ENCODE measurements around the gene SENP1.

The SENP1 gene

DNA sequence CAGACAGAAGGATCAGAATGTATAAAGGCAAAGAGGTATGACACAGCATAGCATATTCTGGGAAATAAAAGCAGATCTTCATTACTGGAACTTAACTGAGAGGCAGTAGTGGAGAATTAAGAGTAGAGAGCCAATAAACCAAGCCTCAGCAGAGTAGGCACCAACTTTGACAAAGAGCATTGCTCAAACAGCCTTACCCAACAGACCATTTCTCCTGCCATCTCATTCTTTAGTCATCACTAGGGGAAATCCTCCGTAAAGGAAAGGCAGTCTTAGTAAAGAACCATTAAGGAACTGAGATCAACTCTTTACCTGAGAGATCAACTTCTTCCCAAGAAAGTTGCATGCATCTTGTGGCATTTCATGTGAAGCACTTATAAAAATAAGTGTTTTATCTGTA is 36.6 kb downstream of the SENP1 start:
- no peaks in the 10 kb centered on the region for H3K27me3 ChIP-seq (ENCODE audit: control insufficient read depth in 1 of 2, insufficient read depth in 1 of 2, low read length in 2 of 2)
- H3K23ac ChIP-seq (ENCODE audit: low read length in 2 of 2), result no peak overlapping the region
- H2BK120ac ChIP-seq (ENCODE audit: low read depth, low read length), result no peak overlapping the region
- H3K4me2 ChIP-seq (ENCODE audit: low read length, poor library complexity, severe bottlenecking), result no peak overlapping the region
- H3K18ac ChIP-seq (ENCODE audit: low read depth in 1 of 2, low read length in 2 of 2), result no peak overlapping the region
- H2BK15ac ChIP-seq (ENCODE audit: low read depth, poor library complexity, severe bottlenecking), result no peak overlapping the region
- no peak overlapping the region for H2BK12ac ChIP-seq (ENCODE audit: low read length in 2 of 2)
- no peak overlapping the region for H3K9ac ChIP-seq (ENCODE audit: low read length)
- no peak overlapping the region for H4K91ac ChIP-seq (ENCODE audit: low read length)
- no peak overlapping the region for H2AK5ac ChIP-seq (ENCODE audit: low read length, severe bottlenecking)
- no peak overlapping the region for H2AFZ ChIP-seq (ENCODE audit: low read depth, low read length)
- H2BK5ac ChIP-seq (ENCODE audit: low read depth, low read length, poor library complexity, severe bottlenecking), result no peak overlapping the region
- 100% methylated on average over 1 of the region's 1 CpG for WGBS
- H3K14ac ChIP-seq (ENCODE audit: low read length in 2 of 2), result no peak overlapping the region
- H3K4me1 ChIP-seq (ENCODE audit: control insufficient read depth, insufficient read depth, low read depth, low read length), result no peaks in the 10 kb centered on the region
- DNase-seq, result no peak
- H3K4me3 ChIP-seq (ENCODE audit: insufficient read depth in 1 of 2, low read depth in 1 of 2, low read length in 2 of 2), result no peak overlapping the region
- H4K8ac ChIP-seq (ENCODE audit: low read length), result no peak overlapping the region
- peaks cover 1% of the 10 kb centered on the region for H3K79me1 ChIP-seq (replicated peaks; ENCODE audit: low read length, poor library complexity, severe bottlenecking)
- no peaks in the 10 kb centered on the region for H3K9me3 ChIP-seq (ENCODE audit: control insufficient read depth, low read length)
- H3K36me3 ChIP-seq (ENCODE audit: control insufficient read depth in 1 of 2, insufficient read depth in 2 of 2, low read depth in 1 of 2, low read length in 2 of 2), result peaks cover 10 to 84% of the 10 kb centered on the region in 2 experiments
- no peak overlapping the region for H3K4ac ChIP-seq (ENCODE audit: low read depth in 1 of 2, low read length in 2 of 2)
- H3K27ac ChIP-seq (ENCODE audit: low read length, poor library complexity, severe bottlenecking), result no peak overlapping the region

GRCh38 chr12:48068457-48068856 is 37.4 kb downstream of the SENP1 start:
- no peak overlapping the region for H3K4me2 ChIP-seq (ENCODE audit: low read length, poor library complexity, severe bottlenecking)
- no peak overlapping the region for H3K4ac ChIP-seq (ENCODE audit: low read depth in 1 of 2, low read length in 2 of 2)
- no peak overlapping the region for H3K27ac ChIP-seq (ENCODE audit: low read length, poor library complexity, severe bottlenecking)
- peaks cover 10 to 84% of the 10 kb centered on the region in 2 experiments for H3K36me3 ChIP-seq (ENCODE audit: control insufficient read depth in 1 of 2, insufficient read depth in 2 of 2, low read depth in 1 of 2, low read length in 2 of 2)
- no peak overlapping the region for H2BK12ac ChIP-seq (ENCODE audit: low read length in 2 of 2)
- no peak overlapping the region for H3K18ac ChIP-seq (ENCODE audit: low read depth in 1 of 2, low read length in 2 of 2)
- peaks cover 1% of the 10 kb centered on the region for H3K79me1 ChIP-seq (replicated peaks; ENCODE audit: low read length, poor library complexity, severe bottlenecking)
- WGBS, result 100% methylated on average over 2 of the region's 2 CpGs
- no peaks in the 10 kb centered on the region for H3K27me3 ChIP-seq (ENCODE audit: control insufficient read depth in 1 of 2, insufficient read depth in 1 of 2, low read length in 2 of 2)
- H3K4me3 ChIP-seq (ENCODE audit: insufficient read depth in 1 of 2, low read depth in 1 of 2, low read length in 2 of 2), result no peak overlapping the region
- no peak overlapping the region for H2AFZ ChIP-seq (ENCODE audit: low read depth, low read length)
- no peak for DNase-seq
- no peak overlapping the region for H2BK120ac ChIP-seq (ENCODE audit: low read depth, low read length)
- no peak overlapping the region for H4K91ac ChIP-seq (ENCODE audit: low read length)
- H3K14ac ChIP-seq (ENCODE audit: low read length in 2 of 2), result no peak overlapping the region
- H2BK15ac ChIP-seq (ENCODE audit: low read depth, poor library complexity, severe bottlenecking), result no peak overlapping the region
- no peak overlapping the region for H2AK5ac ChIP-seq (ENCODE audit: low read length, severe bottlenecking)
- H4K8ac ChIP-seq (ENCODE audit: low read length), result no peak overlapping the region
- no peaks in the 10 kb centered on the region for H3K4me1 ChIP-seq (ENCODE audit: control insufficient read depth, insufficient read depth, low read depth, low read length)
- H3K9me3 ChIP-seq (ENCODE audit: control insufficient read depth, low read length), result no peaks in the 10 kb centered on the region
- H3K23ac ChIP-seq (ENCODE audit: low read length in 2 of 2), result no peak overlapping the region
- no peak overlapping the region for H2BK5ac ChIP-seq (ENCODE audit: low read depth, low read length, poor library complexity, severe bottlenecking)
- no peak overlapping the region for H3K9ac ChIP-seq (ENCODE audit: low read length)

DNA sequence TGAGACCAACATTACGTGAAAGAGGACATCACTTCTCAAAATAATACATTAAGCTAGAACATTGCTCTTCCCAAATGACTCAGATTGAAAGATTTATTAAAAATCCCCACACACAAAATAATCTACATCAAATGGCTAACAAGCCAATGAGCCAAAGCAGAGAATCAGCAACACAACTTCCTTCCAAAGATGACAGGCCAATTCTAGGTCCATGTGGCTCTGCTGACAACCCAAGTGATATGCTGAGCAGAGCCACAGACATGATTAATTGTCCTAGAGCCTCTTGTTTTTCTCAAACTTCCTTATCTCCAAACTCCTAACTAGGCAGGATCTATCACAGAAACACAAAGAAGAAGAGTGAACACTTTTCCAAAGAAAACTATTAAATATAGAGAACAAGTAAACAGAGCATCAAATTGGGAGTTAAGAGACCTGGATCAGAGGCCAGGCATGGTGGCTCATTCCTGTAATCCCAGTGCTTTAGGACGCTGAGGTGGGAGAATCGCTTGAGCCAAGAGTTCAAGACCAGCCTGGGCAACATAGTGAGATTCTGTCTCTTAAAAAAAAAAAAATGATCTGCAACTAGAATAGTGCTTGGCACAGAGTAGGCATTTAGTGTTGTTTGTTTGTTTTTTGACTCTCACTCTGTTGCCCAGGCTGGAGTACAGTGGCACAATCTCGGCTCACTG is 38.5 kb downstream of the SENP1 start:
- H2BK15ac ChIP-seq (ENCODE audit: low read depth, poor library complexity, severe bottlenecking), result no peak overlapping the region
- no peak overlapping the region for H2BK5ac ChIP-seq (ENCODE audit: low read depth, low read length, poor library complexity, severe bottlenecking)
- no peak overlapping the region for H4K91ac ChIP-seq (ENCODE audit: low read length)
- H3K9me3 ChIP-seq (ENCODE audit: control insufficient read depth, low read length), result no peaks in the 10 kb centered on the region
- H3K14ac ChIP-seq (ENCODE audit: low read length in 2 of 2), result no peak overlapping the region
- peaks cover 10 to 84% of the 10 kb centered on the region in 2 experiments for H3K36me3 ChIP-seq (ENCODE audit: control insufficient read depth in 1 of 2, insufficient read depth in 2 of 2, low read depth in 1 of 2, low read length in 2 of 2)
- no peak overlapping the region for H4K8ac ChIP-seq (ENCODE audit: low read length)
- no peak overlapping the region for H3K27ac ChIP-seq (ENCODE audit: low read length, poor library complexity, severe bottlenecking)
- DNase-seq, result no peak
- no peak overlapping the region for H2AFZ ChIP-seq (ENCODE audit: low read depth, low read length)
- no peak overlapping the region for H2AK5ac ChIP-seq (ENCODE audit: low read length, severe bottlenecking)
- H3K27me3 ChIP-seq (ENCODE audit: control insufficient read depth in 1 of 2, insufficient read depth in 1 of 2, low read length in 2 of 2), result no peaks in the 10 kb centered on the region
- no peak overlapping the region for H3K23ac ChIP-seq (ENCODE audit: low read length in 2 of 2)
- no peak overlapping the region for H3K9ac ChIP-seq (ENCODE audit: low read length)
- H3K4me2 ChIP-seq (ENCODE audit: low read length, poor library complexity, severe bottlenecking), result no peak overlapping the region
- H2BK120ac ChIP-seq (ENCODE audit: low read depth, low read length), result no peak overlapping the region
- no peak overlapping the region for H3K18ac ChIP-seq (ENCODE audit: low read depth in 1 of 2, low read length in 2 of 2)
- H3K4ac ChIP-seq (ENCODE audit: low read depth in 1 of 2, low read length in 2 of 2), result no peak overlapping the region
- no peak overlapping the region for H2BK12ac ChIP-seq (ENCODE audit: low read length in 2 of 2)
- peaks cover 1% of the 10 kb centered on the region for H3K79me1 ChIP-seq (replicated peaks; ENCODE audit: low read length, poor library complexity, severe bottlenecking)
- no peaks in the 10 kb centered on the region for H3K4me1 ChIP-seq (ENCODE audit: control insufficient read depth, insufficient read depth, low read depth, low read length)
- 99% methylated on average over 3 of the region's 4 CpGs for WGBS
- no peak overlapping the region for H3K4me3 ChIP-seq (ENCODE audit: insufficient read depth in 1 of 2, low read depth in 1 of 2, low read length in 2 of 2)

DNA sequence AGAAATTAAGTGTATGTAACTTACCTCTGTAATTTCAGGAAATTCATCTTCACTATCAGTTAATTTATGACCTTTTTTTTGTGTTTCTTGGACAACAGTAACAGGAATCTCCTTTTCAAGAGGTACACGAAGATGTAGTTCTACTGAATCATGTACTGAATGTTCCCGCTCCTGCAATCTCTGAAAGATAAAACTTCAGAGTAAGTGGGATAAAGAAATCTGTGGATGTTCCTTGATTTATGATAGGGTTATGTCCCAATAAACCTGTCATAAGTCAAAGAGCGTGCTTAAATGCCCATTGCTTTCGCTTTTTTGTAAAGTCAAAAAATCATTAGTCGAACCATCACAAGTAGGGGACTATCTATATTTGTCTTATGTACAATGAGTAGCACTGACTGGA is 40.8 kb downstream of the SENP1 start:
- DNase-seq, result no peak
- Histone ChIP-seq H4K91ac (ENCODE audit: low read length) (no peak overlapping the region), H2BK120ac (ENCODE audit: low read depth, low read length) (no peak overlapping the region), H3K14ac (ENCODE audit: low read length in 2 of 2) (no peak overlapping the region), H2BK15ac (ENCODE audit: low read depth, poor library complexity, severe bottlenecking) (no peak overlapping the region), H3K18ac (ENCODE audit: low read depth in 1 of 2, low read length in 2 of 2) (no peak overlapping the region), H3K27ac (ENCODE audit: low read length, poor library complexity, severe bottlenecking) (no peak overlapping the region), H3K79me1 (replicated peaks; ENCODE audit: low read length, poor library complexity, severe bottlenecking) (no peaks in the 10 kb centered on the region), H3K4me1 (ENCODE audit: control insufficient read depth, insufficient read depth, low read depth, low read length) (no peaks in the 10 kb centered on the region), H3K27me3 (ENCODE audit: control insufficient read depth in 1 of 2, insufficient read depth in 1 of 2, low read length in 2 of 2) (no peaks in the 10 kb centered on the region), H3K9me3 (ENCODE audit: control insufficient read depth, low read length) (no peaks in the 10 kb centered on the region), H3K4ac (ENCODE audit: low read depth in 1 of 2, low read length in 2 of 2) (no peak overlapping the region), H3K23ac (ENCODE audit: low read length in 2 of 2) (no peak overlapping the region), H4K8ac (ENCODE audit: low read length) (no peak overlapping the region), H2BK12ac (ENCODE audit: low read length in 2 of 2) (no peak overlapping the region), H2BK5ac (ENCODE audit: low read depth, low read length, poor library complexity, severe bottlenecking) (no peak overlapping the region), H2AFZ (ENCODE audit: low read depth, low read length) (no peak overlapping the region), H3K36me3 (ENCODE audit: control insufficient read depth in 1 of 2, insufficient read depth in 2 of 2, low read depth in 1 of 2, low read length in 2 of 2) (peaks cover 8 to 86% of the 10 kb centered on the region in 2 experiments), H3K4me2 (ENCODE audit: low read length, poor library complexity, severe bottlenecking) (no peak overlapping the region), H3K9ac (ENCODE audit: low read length) (no peak overlapping the region), H3K4me3 (ENCODE audit: insufficient read depth in 1 of 2, low read depth in 1 of 2, low read length in 2 of 2) (no peak overlapping the region), H2AK5ac (ENCODE audit: low read length, severe bottlenecking) (no peak overlapping the region)
- WGBS, result 91% methylated on average over 4 of the region's 5 CpGs

Measured in mesenchymal stem cell (in vitro differentiated cells and primary cell).